ENCODE data around the gene SMARCC1.

Gene SMARCC1

GRCh38 chr3:47542471-47543173, 239.1 kb downstream of the SMARCC1 start:
- no peak for DNase-seq (ENCODE audit: low read depth, low spot score)

GRCh38 chr3:47541583-47542108, 240.0 kb downstream of the SMARCC1 start:
- DNase-seq (ENCODE audit: low read depth, low spot score) = no peak

GRCh38 chr3:47540281-47540680, 241.4 kb downstream of the SMARCC1 start:
- DNase-seq (ENCODE audit: low read depth, low spot score) = no peak

GRCh38 chr3:47536967-47537366, 244.7 kb downstream of the SMARCC1 start:
- no peak for DNase-seq (ENCODE audit: low read depth, low spot score)

- no peak for DNase-seq (ENCODE audit: low read depth, low spot score)
Observed at GRCh38 chr3:47536221-47536891, 245.3 kb downstream of the SMARCC1 start.
